NCI-H345 (cell line): ENCODE results near the gene MUC5B.

ENCODE experiments used
- DNase-seq: peaks from one replicate; lab custom pipeline; 2025; lab: John Stamatoyannopoulos, UW

Gene MUC5B

GRCh38 chr11:1283906-1284305, 61.0 kb downstream of the MUC5B start:
- DNase-seq: no peak

GRCh38 chr11:1285316-1285744, 62.5 kb downstream of the MUC5B start:
- no peak for DNase-seq

DNA sequence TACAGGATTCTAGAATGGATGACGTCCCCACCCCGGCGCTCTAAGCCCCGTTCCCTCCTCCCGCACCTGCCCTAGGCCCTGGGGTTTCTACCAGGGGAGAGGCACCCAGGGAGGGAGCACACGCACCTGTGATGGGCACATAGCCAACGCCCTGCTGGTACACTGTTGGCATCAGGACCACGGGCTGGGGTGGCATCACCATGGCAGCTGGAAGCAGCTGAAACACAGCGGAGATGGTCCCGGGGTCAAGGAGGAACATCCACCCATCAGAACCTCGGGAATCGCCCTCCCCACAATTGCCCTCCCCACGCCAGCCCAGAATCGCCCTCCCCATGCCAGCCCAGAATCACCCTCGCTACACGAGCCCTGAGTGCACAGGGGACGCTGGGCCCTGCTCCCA, 63.0 kb downstream of the MUC5B start:
- DNase-seq: no peak

DNA sequence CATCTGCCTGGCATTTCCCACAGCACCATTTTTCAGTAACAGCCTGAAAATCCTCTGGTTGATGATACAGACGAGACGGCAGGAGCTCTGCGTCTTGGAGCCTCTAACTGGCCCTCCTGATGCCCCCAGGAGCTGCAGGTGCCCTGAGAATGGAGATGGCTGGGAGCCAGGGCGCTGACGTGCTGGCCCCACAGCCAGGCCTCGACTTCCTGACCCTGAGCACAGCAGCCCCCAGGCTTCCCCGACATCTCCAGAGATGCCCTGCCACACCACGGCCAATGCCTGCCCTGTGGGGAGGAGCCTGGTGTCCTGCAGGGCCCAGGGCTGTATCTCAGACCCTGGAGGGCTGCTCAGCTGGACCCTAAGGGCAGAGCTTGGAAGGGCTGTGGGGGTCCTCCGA, 65.1 kb downstream of the MUC5B start:
- no peak for DNase-seq

GRCh38 chr11:1288426-1289151, 65.7 kb downstream of the MUC5B start:
- no peak for DNase-seq

DNA sequence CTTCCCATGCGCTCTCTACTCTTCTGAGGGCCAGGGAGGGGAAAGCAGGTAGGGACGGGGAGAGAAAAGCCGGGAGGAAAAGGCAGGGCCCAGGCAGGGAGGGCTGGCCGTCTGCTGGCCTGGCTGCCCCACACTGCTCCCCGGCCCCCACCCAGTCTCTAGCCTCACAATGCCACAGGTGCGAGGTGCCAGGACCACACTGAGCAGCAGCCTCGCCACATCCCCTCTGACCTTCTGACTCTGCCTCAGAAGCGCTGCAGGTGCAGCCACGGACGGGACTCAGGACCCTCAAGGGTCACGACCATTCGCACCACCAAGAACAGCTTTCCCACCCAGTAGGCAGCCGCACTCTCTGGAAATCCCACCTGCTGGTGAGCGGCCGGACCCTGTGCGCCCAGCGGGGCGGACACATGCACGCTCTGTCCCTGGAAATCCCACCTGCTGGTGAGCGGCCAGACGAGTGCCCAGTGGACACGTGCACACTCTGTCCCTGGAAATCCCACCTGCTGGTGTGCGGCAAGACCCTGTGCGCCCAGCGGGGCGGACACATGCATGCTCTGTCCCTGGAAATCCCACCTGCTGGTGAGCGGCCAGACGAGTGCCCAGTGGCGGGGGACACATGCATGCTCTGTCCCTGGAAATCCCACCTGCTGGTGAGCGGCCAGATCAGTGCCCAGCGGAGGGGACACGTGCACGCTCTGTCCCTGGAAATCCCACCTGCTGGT, 66.5 kb downstream of the MUC5B start:
- no peak for DNase-seq

- DNase-seq: no peak
These were observed 67.5 kb downstream of the MUC5B start for GRCh38 chr11:1290052-1291040.

GRCh38 chr11:1291295-1292017, 68.6 kb downstream of the MUC5B start:
- DNase-seq: no peak

GRCh38 chr11:1292018-1292643, 69.3 kb downstream of the MUC5B start:
- no peak for DNase-seq

DNA sequence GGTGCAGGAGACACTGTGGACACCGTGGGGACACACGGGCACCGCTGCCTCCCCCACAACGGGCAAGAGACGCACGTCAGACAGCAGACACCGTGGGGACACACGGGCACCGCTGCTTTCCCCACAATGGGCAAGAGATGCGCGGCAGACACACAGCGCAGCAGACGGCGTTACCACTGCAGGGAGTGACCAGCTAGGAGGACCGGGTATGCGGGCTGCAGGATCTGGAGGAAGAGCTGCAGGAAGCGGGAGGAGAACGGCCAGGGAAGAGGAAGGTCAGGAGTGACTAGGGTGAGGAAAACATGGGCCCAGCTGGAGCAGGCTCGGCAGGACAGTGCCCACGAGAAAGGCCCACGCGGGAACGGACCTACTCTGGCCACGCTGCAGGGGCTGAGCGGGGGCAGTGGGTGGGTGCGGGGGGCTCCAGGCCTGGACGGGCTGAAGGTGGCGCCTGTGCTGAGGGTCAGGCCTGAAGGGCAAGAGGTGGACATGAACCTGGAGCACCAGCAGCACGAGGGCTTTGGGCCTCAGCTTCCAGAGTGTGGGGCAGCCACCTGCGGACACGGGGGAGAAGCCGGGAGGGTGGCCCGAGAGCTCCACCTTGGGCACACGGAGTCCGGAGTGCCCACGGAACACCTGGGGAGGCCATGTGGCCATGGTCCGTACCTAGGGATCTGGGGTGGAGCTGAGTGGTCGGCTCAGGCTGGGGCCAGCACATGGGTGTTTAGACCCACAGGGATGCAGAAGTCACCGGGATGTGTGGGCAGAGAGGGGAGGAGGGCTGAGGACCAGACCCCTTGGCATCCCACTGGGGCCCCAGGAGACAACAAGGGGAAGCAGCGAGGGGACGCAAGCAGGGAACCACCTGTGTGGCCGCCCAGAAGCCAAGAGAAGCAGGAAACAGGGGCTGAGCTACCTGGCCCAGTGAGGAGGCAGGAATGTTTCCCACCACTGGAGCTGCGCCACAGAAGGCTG, 70.1 kb downstream of the MUC5B start:
- no peak for DNase-seq

DNA sequence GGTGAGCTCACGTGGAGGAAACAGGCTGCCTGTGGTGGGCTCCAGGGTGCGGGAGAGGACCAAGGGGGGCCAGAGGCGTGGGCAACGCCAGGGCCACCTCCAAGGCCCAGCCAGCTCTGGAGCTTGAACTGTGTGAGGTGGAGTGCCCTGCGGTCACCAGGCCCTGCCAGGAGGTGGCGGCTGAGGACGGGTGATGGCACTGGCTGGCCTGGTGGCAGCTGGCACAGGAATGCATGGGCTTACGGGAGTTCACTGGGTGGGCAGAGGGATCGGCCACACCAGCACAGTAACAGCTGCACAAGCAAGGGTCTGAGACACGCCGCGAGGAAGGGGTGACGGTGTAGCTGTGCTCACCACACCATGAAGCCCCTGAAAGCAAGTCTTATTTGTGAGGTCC, 70.8 kb downstream of the MUC5B start:
- no peak for DNase-seq

GRCh38 chr11:1295086-1295485, 72.2 kb downstream of the MUC5B start:
- no peak for DNase-seq

DNA sequence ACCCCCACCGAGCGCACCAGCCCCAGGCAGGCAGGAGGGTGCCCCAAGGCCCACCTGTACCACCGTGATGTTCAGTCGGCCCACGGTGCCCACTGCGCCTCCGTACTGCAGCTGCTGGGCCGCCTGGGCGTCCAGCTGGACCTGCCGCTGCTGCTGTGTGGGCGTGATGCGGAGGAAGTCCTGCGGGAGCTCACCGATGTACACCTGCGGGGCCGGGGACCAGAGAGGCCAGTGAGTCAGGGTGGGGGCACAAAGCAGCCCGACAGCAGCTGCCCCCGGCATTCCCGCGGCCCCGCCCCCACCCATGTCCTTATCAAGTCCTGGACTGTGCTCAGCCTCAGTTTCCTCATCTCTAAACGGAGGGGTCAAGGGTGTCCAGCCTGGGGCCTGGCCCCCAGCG, 72.7 kb downstream of the MUC5B start:
- DNase-seq: no peak

GRCh38 chr11:1296287-1296686, 73.4 kb downstream of the MUC5B start:
- DNase-seq: no peak

- DNase-seq: no peak
These were observed 74.2 kb downstream of the MUC5B start for GRCh38 chr11:1297011-1297575.

DNA sequence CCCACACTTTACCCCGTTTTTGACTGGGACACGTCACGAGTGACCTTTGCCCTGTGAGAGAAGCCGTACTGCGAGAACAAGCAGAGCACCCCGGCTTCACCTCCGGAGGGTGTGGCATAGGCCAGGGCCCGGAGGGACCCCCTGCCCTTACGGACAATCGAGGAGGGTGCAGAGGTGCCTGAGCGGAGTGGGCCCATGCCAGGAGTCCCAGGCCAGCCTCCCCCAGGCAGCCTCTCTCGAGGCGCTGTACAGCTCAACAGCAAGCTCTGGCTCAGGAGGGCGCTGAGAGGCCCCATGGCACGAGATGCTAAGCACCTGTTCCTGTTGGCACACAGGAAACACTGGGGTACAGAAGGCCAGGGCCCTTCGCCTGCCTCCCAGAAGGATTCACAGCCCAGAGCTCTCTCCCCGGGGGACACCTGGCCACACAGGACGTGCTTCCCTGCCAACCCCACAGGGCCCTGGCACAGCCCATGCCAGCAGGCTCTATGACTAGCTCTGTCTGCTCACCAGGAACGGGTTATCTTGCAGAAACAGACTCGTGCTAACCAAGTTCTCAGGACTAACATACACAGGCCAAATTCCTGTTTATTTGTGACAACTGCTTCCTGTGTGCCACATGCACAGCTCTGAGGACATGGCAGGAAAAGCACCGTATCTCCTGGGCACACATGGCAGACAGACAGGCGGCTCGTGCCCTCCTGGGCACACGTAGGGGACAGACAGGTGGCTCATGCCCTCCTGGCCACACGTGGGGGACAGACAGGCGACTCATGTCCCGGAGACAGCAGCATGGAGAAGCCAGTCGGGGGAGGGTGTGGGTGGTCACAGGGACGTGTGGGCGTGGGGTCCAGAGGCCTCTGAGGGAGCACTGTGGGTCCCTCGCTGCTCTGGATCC, 75.0 kb downstream of the MUC5B start:
- DNase-seq: no peak

GRCh38 chr11:1298695-1299492, 76.0 kb downstream of the MUC5B start:
- peak; percentile 81 for DNase-seq

- no peak for DNase-seq
These were observed 76.8 kb downstream of the MUC5B start for GRCh38 chr11:1299621-1300020.
